Middle frontal gyrus (tissue), 1 donor: ENCODE measurements around the gene BSPH1.
"Not testable (repeated sequence)": the region's sequence is repeated elsewhere in the genome, so short reads cannot be mapped to it uniquely, and the experiment has no call there.

Experiments used
- DNase-seq: peaks from one replicate; pipeline ENCODE4 v3.0.0-alpha.2; 2015; ENCODE audit warnings: low spot score; ENCODE audit errors: extremely low spot score

BSPH1 gene

GRCh38 chr19:47928581-47928980, 63.4 kb downstream of the BSPH1 start:
- DNase-seq, result not testable (repeated sequence)

DNA sequence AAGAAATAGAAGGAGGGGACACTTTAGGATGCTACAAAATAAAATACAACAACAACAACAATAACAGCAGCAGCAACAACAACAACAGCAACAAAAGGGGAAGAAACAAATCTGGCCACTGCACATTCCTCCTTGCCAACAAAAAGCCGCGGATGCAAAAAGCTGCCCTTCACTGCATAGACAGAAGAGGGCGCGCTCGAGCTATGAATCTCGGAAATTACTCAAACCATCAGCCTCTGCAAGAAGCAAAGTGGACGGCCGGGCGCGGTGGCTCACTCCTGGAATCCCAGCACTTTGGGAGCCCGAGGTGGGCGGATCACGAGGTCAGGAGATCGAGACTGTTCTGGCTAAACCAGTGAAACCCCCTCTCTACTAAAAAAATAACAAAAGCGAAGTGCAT, 71.9 kb downstream of the BSPH1 start:
- DNase-seq, result not testable (repeated sequence)
